ENCODE results near the gene ZNF837. TPM values are rescaled to one million over a fixed set of nuclear protein-coding genes. Genes with fewer than 3 reads are reported as not detected.

The ZNF837 gene
- total RNA-seq, 1 donor from 2014 or later: 1.6 TPM

DNA sequence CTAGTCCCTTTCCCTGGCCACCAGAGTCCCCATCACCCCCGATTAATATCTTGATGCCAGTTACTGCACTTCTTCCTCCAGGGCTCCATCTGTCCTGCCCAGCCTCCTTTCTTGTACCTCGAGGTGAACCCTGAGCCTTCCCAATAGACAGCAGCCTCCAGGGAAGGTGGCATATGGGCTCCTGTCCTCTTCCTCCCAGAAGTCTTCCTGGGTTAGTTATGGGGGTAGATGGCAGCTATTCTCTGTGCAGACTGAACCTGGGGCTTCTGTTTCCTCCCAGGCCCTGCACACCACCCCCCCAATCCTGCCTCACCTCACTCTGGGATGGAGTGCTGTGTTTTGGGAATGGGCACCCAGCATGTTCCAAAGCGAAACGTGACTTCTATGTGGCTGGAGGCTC, 17.3 kb upstream of the ZNF837 start:
- Histone ChIP-seq H3K27me3 (peaks cover 11% of the 10 kb centered on the region), H3K9me3 (no peaks in the 10 kb centered on the region), H3K27ac (no peak overlapping the region), H3K4me1 (peaks cover 19% of the 10 kb centered on the region), H3K36me3 (peaks cover 23% of the 10 kb centered on the region), H3K4me3 (no peak overlapping the region)
- TF ChIP-seq, protein P1, sequence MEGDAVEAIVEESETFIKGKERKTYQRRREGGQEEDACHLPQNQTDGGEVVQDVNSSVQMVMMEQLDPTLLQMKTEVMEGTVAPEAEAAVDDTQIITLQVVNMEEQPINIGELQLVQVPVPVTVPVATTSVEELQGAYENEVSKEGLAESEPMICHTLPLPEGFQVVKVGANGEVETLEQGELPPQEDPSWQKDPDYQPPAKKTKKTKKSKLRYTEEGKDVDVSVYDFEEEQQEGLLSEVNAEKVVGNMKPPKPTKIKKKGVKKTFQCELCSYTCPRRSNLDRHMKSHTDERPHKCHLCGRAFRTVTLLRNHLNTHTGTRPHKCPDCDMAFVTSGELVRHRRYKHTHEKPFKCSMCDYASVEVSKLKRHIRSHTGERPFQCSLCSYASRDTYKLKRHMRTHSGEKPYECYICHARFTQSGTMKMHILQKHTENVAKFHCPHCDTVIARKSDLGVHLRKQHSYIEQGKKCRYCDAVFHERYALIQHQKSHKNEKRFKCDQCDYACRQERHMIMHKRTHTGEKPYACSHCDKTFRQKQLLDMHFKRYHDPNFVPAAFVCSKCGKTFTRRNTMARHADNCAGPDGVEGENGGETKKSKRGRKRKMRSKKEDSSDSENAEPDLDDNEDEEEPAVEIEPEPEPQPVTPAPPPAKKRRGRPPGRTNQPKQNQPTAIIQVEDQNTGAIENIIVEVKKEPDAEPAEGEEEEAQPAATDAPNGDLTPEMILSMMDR (IDR thresholded peaks at IDR 0.05): no peak
- DNase-seq: no peak
- ATAC-seq: no peak
- intact Hi-C loops (cut with DNase I): no loop called here

DNA sequence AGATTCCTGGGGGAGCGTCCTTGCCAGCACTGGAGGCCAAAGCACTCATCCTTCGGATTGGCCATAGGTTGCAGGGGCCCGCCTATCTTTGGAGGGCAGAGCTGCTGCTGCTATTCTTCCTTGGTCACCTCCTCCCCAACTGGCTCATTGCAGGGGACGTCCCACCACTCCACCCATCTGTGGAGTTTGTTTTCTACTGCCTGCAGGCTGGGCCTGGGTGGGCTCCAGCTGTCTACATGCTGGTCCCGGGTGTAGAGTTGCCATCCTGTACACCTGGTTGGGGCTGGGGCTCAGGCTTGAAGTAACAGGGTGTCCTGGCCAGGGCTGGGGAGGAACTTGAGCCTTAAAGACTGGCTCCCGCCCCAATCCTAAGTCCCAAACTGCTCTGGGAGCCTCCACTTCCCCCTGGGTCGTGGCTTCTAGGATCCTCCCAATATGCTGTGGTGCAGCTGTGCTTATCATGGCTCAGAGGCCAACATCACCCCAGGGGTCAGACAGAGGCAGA, 16.8 kb upstream of the ZNF837 start:
- intact Hi-C loops (cut with DNase I): no loop called here
- TF ChIP-seq, protein P1 (IDR thresholded peaks at IDR 0.05): no peak
- Histone ChIP-seq H3K4me3 (no peak overlapping the region), H3K27me3 (peaks cover 11% of the 10 kb centered on the region), H3K36me3 (peaks cover 28% of the 10 kb centered on the region), H3K9me3 (no peaks in the 10 kb centered on the region), H3K4me1 (peaks cover 19% of the 10 kb centered on the region), H3K27ac (no peak overlapping the region)
- ATAC-seq (no peak), DNase-seq (no peak)

DNA sequence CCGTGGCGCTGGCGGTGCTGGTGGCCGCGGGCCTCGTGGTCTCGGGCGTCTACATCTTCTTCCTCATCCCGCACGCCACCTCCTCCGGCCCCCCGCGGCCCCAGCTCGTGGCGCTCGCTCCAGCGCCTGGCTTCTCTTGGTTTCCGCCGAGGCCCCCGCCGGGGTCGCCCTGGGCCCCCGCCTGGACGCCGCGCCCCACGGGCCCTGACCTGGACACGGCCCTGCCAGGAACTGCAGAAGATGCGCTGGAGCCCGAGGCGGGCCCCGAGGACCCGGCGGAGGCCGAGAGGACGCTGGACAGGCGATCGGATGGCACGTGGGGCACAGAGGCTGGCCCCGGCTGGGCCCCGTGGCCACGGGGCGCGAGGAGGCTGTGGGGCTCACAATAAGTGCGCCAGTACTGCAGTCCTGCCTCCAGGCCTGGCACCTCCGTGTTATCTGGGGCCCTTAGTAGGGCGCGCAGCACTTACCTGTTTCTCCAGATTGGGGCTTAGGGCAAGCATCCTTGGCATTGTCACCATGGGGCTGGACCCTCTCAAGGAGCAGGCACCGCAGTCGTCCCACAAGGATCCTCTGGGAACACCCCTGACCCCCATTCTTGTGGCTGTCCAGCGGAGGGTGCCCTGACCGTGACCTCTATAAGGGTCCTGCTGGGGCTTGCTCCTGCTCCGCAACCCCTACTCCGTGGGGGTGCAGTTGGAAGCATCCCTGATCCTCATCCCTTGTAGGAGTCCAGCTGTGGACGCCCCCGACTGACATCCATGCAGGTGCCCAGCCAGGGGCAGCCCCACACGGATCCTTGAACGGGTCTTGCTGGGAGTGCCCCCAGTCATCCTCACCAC, 16.1 kb upstream of the ZNF837 start:
- intact Hi-C loops (cut with DNase I): no loop called here
- H3K4me3 ChIP-seq: no peak overlapping the region
- no peak for DNase-seq
- H3K9me3 ChIP-seq: no peaks in the 10 kb centered on the region
- TF ChIP-seq, protein P1 (IDR thresholded peaks at IDR 0.05): no peak
- peaks cover 16% of the 10 kb centered on the region for H3K4me1 ChIP-seq
- H3K36me3 ChIP-seq: peaks cover 34% of the 10 kb centered on the region
- no peak overlapping the region for H3K27ac ChIP-seq
- peaks cover 11% of the 10 kb centered on the region for H3K27me3 ChIP-seq
- ATAC-seq: no peak

DNA sequence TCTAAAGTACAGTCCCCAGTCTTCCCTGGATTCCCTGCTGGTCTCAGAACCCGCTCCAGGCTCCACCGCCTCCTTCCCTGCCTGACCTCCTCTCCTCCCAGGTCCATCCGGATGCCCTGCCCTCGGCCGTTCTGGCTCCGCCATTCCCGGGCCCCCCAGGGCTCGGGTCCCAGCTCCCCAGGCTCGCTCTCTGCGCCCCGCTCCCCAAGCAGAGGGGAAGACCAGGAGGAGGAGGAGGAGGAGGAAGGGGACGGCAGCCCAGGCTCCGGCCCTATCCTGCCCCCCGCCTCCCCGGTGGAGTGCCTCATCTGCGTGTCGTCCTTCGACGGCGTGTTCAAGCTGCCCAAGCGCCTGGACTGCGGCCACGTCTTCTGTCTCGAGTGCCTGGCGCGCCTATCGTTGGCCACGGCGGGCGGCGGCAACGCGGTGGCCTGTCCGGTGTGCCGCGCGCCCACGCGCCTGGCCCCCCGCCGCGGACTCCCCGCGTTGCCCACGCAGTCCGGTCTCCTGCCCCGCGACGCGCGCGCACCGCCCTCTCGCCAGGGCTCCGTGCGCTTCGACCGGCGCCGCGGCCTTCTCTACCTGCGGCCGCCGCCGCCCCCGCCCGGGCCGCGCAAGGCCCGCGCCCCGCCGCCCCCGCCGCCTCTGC, 15.3 kb upstream of the ZNF837 start:
- no peak overlapping the region for H3K4me3 ChIP-seq
- peaks cover 11% of the 10 kb centered on the region for H3K27me3 ChIP-seq
- H3K9me3 ChIP-seq: no peaks in the 10 kb centered on the region
- peaks cover 42% of the 10 kb centered on the region for H3K36me3 ChIP-seq
- intact Hi-C loops (cut with DNase I): no loop called here
- TF ChIP-seq, protein P1 (IDR thresholded peaks at IDR 0.05): no peak
- H3K27ac ChIP-seq: no peak overlapping the region
- DNase-seq (peak; percentile 69), ATAC-seq (peak; percentile 2)
- H3K4me1 ChIP-seq: peaks cover 14% of the 10 kb centered on the region

DNA sequence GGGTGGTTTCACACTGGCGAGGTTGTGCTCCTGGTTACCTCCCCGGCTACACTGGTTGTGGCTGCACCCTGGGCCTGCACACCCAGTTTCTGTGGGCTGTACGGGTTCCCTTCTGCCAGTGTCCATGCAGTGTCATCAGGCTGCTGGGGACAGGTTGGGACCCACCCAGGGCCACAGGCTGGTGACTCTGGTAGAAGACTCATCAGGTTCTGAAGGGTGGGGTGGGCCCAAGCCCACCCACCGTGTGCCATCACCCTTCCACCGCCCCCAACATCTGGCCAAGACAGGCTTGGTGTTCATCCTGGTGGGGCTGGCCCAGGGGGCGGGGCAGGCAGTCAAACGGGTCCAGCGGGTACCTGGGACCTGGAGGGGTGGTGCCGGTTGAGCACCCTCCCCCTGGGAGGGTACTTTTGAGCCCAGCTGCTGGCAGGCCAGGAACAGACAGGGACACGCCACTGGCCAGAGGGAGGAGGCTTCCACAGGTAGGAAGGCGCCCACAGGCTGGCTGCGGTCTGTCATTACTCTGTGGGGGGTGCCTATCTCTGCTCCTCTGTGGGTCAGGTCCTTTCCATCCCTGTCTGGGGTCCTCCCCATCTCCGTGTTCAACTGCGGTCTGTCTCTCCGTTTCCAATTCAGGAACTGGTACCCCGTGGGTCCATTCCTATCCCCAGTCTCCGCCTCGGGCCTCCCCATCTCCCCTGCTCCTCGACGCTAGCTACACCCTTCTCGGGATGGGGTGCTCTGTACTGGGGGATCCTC, 14.6 kb upstream of the ZNF837 start, which contains the start of gene RNF225:
Gene RNF225 (plus strand): TSS at position 437 of the 759 bp plus-strand sequence. CDS start 434 bp downstream, outside the sequence.
- Histone ChIP-seq H3K27ac (no peak within 1 kb of the TSS), H3K27me3 (peaks cover 11% of the 10 kb centered on the region), H3K36me3 (peaks cover 50% of the 10 kb centered on the region), H3K4me1 (peaks cover 8% of the 10 kb centered on the region), H3K9me3 (no peaks in the 10 kb centered on the region), H3K4me3 (no peak within 1 kb of the TSS)
- TF ChIP-seq, protein P1 (IDR thresholded peaks at IDR 0.05): no peak
- intact Hi-C loops (cut with DNase I): no loop called here
- ATAC-seq (peak; percentile 53), DNase-seq (peak; percentile 75)

Data from upper lobe of right lung (tissue), 1 donor.